HG02973 (cell line): ENCODE results near the gene DNAH1.

Source experiments
- ATAC-seq: cut with Tn5 transposase; IDR thresholded peaks from one replicate; pipeline ENCODE4 v1.9.1; 2021; ENCODE audit warnings: moderate library complexity; ENCODE audit not compliant: unreplicated experiment

The DNAH1 gene

GRCh38 chr3:52356126-52356525 lies 40.0 kb downstream of the DNAH1 start:
- no peak for ATAC-seq

- ATAC-seq, result no peak
Observed at GRCh38 chr3:52357151-52358080, 41.3 kb downstream of the DNAH1 start.

- ATAC-seq, result no peak
Observed at GRCh38 chr3:52358362-52358940, 42.3 kb downstream of the DNAH1 start.

- ATAC-seq, result no peak
Observed at GRCh38 chr3:52359116-52359855, 43.2 kb downstream of the DNAH1 start.

GRCh38 chr3:52361011-52361410 lies 44.9 kb downstream of the DNAH1 start:
- ATAC-seq, result no peak

- no peak for ATAC-seq
Observed at GRCh38 chr3:52361454-52361853, 45.3 kb downstream of the DNAH1 start.

GRCh38 chr3:52361898-52362297 lies 45.8 kb downstream of the DNAH1 start:
- ATAC-seq, result no peak

GRCh38 chr3:52364322-52365035 lies 48.4 kb downstream of the DNAH1 start:
- no peak for ATAC-seq

- no peak for ATAC-seq
Observed at GRCh38 chr3:52366527-52366926, 50.4 kb downstream of the DNAH1 start.

- no peak for ATAC-seq
Observed at GRCh38 chr3:52367891-52368880, 52.1 kb downstream of the DNAH1 start.

- ATAC-seq, result no peak
Observed at GRCh38 chr3:52370531-52370930, 54.4 kb downstream of the DNAH1 start.

GRCh38 chr3:52372822-52373504 lies 56.8 kb downstream of the DNAH1 start:
- ATAC-seq, result no peak

- ATAC-seq, result no peak
Observed at GRCh38 chr3:52373676-52374075, 57.6 kb downstream of the DNAH1 start.

GRCh38 chr3:52374173-52374572 lies 58.1 kb downstream of the DNAH1 start:
- no peak for ATAC-seq

- ATAC-seq, result no peak
Observed at GRCh38 chr3:52379610-52380009, 63.5 kb downstream of the DNAH1 start.

GRCh38 chr3:52380023-52380422 lies 63.9 kb downstream of the DNAH1 start:
- no peak for ATAC-seq

- ATAC-seq, result no peak
Observed at GRCh38 chr3:52381623-52382022, 65.5 kb downstream of the DNAH1 start.

- ATAC-seq, result no peak
Observed at GRCh38 chr3:52383446-52383845, 67.3 kb downstream of the DNAH1 start.

- no peak for ATAC-seq
Observed at GRCh38 chr3:52384019-52384761, 68.1 kb downstream of the DNAH1 start.
